Activated naive CD4-positive, alpha-beta T cell treated with anti-CD3 and anti-CD28 coated beads, Interleukin-2, amount 50 U/mL, for 24 hours (primary cell): ENCODE results near the gene ACKR4.
"Not testable (repeated sequence)": the region's sequence is repeated elsewhere in the genome, so short reads cannot be mapped to it uniquely, and the experiment has no call there.

Experiments used
- H3K27ac Mint-ChIP-seq: one replicate; pipeline ENCODE4 v1.8.0; 2021; ENCODE audit warnings: mild to moderate bottlenecking, mixed read lengths
- H3K27me3 Mint-ChIP-seq: one replicate; pipeline ENCODE4 v1.8.0; 2021; ENCODE audit warnings: mixed read lengths
- H3K36me3 Mint-ChIP-seq: one replicate; pipeline ENCODE4 v1.8.0; 2021; ENCODE audit warnings: mixed read lengths
- H3K4me1 Mint-ChIP-seq: one replicate; pipeline ENCODE4 v1.8.0; 2021; ENCODE audit warnings: mixed read lengths
- H3K4me3 Mint-ChIP-seq: one replicate; pipeline ENCODE4 v1.8.0; 2021; ENCODE audit warnings: mild to moderate bottlenecking, mixed read lengths
- H3K9me3 Mint-ChIP-seq: one replicate; pipeline ENCODE4 v1.8.0; 2021; ENCODE audit warnings: mixed read lengths

The ACKR4 gene

DNA sequence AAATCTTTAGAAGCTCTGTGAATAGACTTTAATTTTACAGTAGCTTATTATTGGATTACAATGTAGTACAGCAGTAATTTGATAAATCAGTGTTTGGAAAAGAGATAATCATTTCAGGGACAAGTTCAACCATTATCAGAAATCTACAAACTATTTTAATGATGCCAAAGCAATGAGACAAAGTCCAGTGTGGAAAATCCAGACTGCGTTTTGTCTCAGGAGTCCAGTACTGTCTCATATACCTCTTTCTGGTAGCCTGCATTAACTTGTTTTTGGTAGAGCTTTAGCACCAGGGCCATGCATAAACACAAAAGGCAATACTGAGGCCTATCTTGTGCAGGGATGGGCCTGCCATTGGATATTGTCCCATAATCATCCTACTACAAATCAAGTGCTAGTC lies 19.7 kb downstream of the ACKR4 start:
- Mint-ChIP-seq H3K27me3 (no peaks in the 10 kb centered on the region), H3K4me3 (no peak overlapping the region), H3K36me3 (peaks cover 42% of the 10 kb centered on the region), H3K27ac (no peak overlapping the region), H3K4me1 (peaks cover 7% of the 10 kb centered on the region), H3K9me3 (no peaks in the 10 kb centered on the region)

DNA sequence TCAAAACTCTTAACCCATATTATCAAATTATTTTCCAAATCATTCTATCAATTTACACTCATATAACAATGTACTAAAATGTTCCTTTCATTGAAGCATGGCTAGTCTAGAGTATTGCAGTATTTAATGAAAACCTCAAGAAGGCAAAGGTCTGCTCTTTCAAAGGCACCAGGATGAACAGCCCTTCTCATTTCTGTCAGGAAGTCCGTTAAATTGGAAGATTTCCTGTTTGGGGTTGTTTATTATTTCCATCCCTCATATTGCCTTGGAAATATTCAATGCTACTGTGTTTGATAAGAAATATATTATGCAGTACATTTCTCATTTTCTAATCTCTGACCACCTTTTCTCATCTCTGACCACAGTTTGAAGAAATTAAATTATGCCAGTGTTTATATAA lies 25.1 kb downstream of the ACKR4 start:
- Mint-ChIP-seq H3K36me3 (peaks cover 27% of the 10 kb centered on the region), H3K27ac (no peak overlapping the region), H3K4me1 (peaks cover 14% of the 10 kb centered on the region), H3K27me3 (no peaks in the 10 kb centered on the region), H3K9me3 (no peaks in the 10 kb centered on the region), H3K4me3 (no peak overlapping the region)

DNA sequence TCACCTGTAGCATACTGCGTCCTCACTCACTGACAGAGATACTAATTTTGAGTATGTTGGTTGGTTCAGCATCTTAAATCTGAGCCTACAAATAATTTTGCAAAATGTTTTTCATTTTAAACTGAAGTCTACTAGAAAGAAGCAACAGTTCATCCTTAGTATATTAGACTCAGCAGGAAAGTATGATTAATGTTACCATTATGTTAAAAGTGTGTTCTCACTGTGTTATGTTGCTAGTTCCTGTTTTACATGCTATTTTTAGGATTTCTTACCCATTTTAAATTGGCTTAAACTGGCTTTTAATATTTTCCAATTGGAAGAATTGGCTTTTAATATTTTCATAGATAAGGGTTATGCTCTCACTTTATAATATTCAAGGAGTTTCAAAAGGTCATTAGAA lies 25.7 kb downstream of the ACKR4 start:
- no peak overlapping the region for H3K27ac Mint-ChIP-seq
- peaks cover 23% of the 10 kb centered on the region for H3K36me3 Mint-ChIP-seq
- H3K4me1 Mint-ChIP-seq = peaks cover 14% of the 10 kb centered on the region
- H3K9me3 Mint-ChIP-seq = no peaks in the 10 kb centered on the region
- H3K4me3 Mint-ChIP-seq = no peak overlapping the region
- H3K27me3 Mint-ChIP-seq = no peaks in the 10 kb centered on the region

DNA sequence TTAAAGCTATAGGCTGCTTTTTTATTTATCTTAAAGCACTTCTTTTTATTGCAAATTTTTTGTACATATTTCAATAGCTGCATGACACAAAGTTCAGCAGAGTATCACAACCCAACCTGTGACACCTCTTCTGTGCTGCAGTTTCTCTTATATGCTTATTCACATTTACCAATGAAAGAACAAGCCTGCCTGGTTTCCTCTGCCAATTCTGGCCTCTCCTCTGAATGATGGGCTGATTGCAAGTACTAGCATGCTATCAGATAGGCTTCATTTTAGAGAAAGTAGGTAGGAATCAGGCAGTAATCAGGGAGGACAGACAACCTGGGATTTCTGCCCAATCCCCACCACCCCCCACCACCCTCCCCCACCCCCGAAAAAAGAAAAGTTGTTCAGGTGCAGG lies 26.6 kb downstream of the ACKR4 start:
- Mint-ChIP-seq H3K27ac (no peak overlapping the region), H3K4me3 (no peak overlapping the region), H3K9me3 (no peaks in the 10 kb centered on the region), H3K4me1 (peaks cover 14% of the 10 kb centered on the region), H3K27me3 (no peaks in the 10 kb centered on the region), H3K36me3 (peaks cover 21% of the 10 kb centered on the region)

DNA sequence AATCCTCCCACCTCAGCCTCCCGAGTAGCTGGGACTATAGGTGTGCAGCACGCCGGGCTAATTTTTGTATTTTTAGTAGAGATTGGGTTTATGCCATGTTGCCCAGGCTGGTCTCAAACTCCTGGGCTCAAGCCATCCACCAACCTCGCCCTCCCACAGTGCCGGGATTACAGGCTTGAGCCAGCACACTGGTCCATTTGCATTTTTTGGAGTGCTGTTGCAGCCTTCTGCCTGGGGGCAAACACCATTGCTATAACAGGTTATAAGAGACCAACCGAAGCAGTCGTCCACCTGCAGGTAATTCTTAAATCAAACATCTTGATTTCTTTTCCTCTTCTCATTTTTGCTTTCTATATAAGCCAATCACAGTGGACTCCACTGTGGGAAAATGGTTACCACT lies 27.7 kb downstream of the ACKR4 start:
- Mint-ChIP-seq H3K27ac (no peak overlapping the region), H3K36me3 (peaks cover 24% of the 10 kb centered on the region), H3K4me3 (no peak overlapping the region), H3K27me3 (no peaks in the 10 kb centered on the region), H3K4me1 (peaks cover 17% of the 10 kb centered on the region), H3K9me3 (no peaks in the 10 kb centered on the region)

DNA sequence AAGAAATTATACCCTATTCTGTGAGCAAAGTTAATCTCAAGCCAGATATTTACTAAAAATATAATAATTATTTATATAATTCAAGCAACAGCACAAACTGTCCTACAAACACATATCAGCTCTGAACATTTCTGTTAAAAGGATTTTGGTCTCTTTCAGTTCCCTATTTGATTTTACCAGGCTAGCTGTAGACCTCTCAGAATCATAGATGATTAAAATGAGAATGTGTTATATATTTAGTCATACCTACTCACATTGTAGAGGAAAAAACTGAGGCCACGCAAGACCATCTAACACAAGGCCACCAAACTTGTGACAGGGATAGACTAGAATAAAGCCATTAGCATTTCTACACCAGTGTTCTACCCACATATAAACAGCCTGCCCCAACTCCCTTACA lies 28.5 kb downstream of the ACKR4 start:
- Mint-ChIP-seq H3K27ac (no peak overlapping the region), H3K27me3 (no peaks in the 10 kb centered on the region), H3K4me1 (peaks cover 22% of the 10 kb centered on the region), H3K4me3 (no peak overlapping the region), H3K36me3 (peaks cover 27% of the 10 kb centered on the region), H3K9me3 (no peaks in the 10 kb centered on the region)

DNA sequence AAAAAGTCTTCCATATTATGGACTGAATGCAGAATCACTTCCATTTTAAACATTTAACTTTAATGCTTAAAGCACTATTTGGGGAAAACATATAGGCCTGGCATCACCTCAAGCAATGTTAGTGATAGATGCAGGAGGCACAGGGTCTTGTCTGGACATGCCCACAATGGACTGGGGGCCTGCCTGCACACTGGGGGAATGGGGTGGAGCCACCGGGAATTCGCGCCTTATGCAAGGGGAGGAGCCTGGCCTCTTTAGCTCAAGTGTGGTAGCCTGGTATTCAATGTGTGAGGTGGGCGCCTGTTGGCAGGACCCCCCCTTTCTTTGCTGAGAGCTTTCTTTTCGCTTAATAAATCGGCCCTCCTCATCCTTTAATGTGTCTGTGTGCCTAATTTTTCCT lies 29.9 kb downstream of the ACKR4 start:
- no peak overlapping the region for H3K4me3 Mint-ChIP-seq
- H3K27me3 Mint-ChIP-seq = no peaks in the 10 kb centered on the region
- H3K36me3 Mint-ChIP-seq = peaks cover 19% of the 10 kb centered on the region
- H3K27ac Mint-ChIP-seq = no peak overlapping the region
- H3K9me3 Mint-ChIP-seq = no peaks in the 10 kb centered on the region
- H3K4me1 Mint-ChIP-seq = peaks cover 16% of the 10 kb centered on the region

DNA sequence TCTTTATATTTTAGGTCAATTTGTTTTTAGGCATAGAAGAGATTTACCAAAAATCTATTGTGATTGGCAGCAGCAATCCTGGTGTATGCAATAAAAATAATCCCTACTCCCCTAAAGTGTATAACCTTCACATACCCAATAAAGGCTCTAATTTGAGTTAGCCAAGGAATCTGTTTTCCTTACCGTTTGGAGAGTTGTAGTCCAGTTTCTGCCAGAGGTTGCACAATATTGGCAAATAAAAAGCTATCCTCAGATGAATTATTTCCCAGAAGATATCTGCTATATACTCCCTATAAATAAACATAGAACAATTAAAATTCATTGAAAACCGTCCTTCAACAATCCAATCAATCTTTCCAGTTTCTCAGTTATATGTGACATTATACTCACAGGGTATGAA lies 31.1 kb downstream of the ACKR4 start:
- Mint-ChIP-seq H3K9me3 (no peaks in the 10 kb centered on the region), H3K4me3 (no peak overlapping the region), H3K27ac (no peak overlapping the region), H3K27me3 (no peaks in the 10 kb centered on the region), H3K4me1 (peaks cover 12% of the 10 kb centered on the region), H3K36me3 (peaks cover 19% of the 10 kb centered on the region)

DNA sequence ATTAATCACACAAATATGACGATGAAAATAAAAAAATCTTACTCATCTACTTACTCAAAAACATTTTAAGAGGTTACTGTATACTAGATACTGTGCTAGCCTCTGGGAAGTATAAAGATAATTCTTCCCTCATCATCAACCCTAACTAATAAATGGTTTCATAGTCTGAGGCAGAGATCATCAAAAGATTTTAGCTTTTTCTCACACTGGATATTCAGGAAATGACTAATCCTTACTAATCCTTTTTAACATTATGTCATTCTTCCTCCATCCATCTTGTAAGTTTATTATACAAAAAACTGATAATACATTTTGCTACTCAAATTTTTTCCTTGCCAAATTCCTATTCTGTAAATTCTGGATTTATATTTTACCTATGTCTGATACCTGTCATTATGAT lies 32.9 kb downstream of the ACKR4 start:
- peaks cover 18% of the 10 kb centered on the region for H3K36me3 Mint-ChIP-seq
- no peaks in the 10 kb centered on the region for H3K27me3 Mint-ChIP-seq
- no peaks in the 10 kb centered on the region for H3K9me3 Mint-ChIP-seq
- no peak overlapping the region for H3K27ac Mint-ChIP-seq
- H3K4me3 Mint-ChIP-seq = no peak overlapping the region
- peaks cover 10% of the 10 kb centered on the region for H3K4me1 Mint-ChIP-seq

DNA sequence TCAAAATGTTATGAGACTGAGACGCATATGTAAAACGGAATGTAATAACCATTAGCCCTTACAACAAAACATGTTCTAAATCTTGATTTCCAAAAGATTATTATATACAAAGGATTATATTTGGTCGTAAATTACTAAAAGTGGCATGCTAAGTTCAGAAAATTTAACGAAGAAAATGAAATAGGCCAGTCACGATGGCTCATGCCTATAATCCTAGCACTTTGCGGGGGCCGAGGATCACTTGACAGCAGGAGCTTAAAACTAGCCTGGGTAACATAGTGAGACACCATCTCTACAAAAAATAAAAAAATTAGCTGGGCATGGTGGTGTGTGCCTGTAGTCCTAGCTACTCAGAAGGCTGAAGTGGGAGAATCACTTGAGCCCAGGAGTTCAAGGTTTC lies 33.5 kb downstream of the ACKR4 start:
- Mint-ChIP-seq H3K36me3 (peaks cover 18% of the 10 kb centered on the region), H3K4me1 (peaks cover 8% of the 10 kb centered on the region), H3K27me3 (no peaks in the 10 kb centered on the region), H3K27ac (no peak overlapping the region), H3K9me3 (no peaks in the 10 kb centered on the region), H3K4me3 (no peak overlapping the region)

DNA sequence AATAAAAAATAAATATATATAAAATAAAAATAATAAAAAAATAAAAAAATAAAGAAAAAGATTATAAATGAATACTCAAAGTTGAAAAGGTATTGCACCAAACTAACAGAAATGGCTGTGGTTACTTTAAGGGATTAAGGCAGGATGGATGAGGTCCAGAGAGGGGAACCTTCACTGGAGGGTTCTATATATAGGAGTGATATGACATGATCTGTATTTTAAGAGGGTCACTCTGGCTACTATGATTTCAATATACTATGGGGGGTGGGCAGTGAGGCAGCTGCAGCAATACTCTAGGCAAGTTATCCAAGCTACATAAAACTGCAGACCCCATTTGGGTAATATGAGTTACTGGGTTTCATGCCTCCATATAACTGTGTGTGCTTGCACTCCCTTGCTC lies 38.0 kb downstream of the ACKR4 start:
- H3K36me3 Mint-ChIP-seq = peaks cover 10% of the 10 kb centered on the region
- H3K27me3 Mint-ChIP-seq = no peaks in the 10 kb centered on the region
- no peak overlapping the region for H3K4me3 Mint-ChIP-seq
- H3K9me3 Mint-ChIP-seq = no peaks in the 10 kb centered on the region
- peaks cover 3% of the 10 kb centered on the region for H3K4me1 Mint-ChIP-seq
- no peak overlapping the region for H3K27ac Mint-ChIP-seq

DNA sequence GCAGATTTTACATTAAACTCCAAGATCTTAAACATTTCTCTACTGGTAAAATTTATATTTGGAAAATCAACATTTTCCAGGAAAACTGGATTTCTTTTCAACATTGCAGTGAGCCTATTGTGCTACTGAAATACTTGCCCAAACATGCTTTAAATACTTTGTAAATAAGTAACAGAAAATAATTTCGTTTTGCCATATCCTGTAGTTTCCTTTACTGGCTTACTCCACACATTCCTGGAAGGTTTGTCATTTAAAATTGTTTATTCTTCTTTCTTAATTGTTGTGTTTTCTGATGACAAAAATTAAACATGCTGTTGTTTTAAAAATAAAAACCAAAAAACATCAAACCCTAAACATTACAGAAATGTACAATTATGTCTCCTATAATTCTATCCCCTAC lies 40.5 kb downstream of the ACKR4 start:
- no peak overlapping the region for H3K27ac Mint-ChIP-seq
- H3K27me3 Mint-ChIP-seq = no peaks in the 10 kb centered on the region
- peaks cover 11% of the 10 kb centered on the region for H3K36me3 Mint-ChIP-seq
- no peaks in the 10 kb centered on the region for H3K9me3 Mint-ChIP-seq
- H3K4me3 Mint-ChIP-seq = no peak overlapping the region
- no peaks in the 10 kb centered on the region for H3K4me1 Mint-ChIP-seq

DNA sequence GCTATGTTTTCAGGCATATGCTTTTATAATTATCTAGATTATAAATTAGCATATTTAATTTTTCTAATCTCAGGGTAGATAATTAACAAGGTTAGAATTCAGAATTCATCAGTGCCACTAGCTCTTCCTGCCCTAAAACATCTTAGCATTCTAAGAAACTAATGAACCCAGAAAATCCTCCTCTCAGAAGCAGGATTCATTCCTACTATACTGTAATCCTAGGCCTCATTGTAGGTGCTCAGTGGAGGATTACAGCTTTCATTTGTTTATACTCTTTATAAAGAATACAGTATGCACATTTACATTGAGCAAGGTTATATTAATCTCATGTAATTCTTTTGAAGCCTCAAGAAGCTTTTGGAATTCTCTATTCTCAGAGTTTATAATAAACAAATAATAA lies 41.6 kb downstream of the ACKR4 start:
- Mint-ChIP-seq H3K4me1 (no peaks in the 10 kb centered on the region), H3K27me3 (no peaks in the 10 kb centered on the region), H3K36me3 (peaks cover 11% of the 10 kb centered on the region), H3K27ac (no peak overlapping the region), H3K9me3 (no peaks in the 10 kb centered on the region), H3K4me3 (no peak overlapping the region)

DNA sequence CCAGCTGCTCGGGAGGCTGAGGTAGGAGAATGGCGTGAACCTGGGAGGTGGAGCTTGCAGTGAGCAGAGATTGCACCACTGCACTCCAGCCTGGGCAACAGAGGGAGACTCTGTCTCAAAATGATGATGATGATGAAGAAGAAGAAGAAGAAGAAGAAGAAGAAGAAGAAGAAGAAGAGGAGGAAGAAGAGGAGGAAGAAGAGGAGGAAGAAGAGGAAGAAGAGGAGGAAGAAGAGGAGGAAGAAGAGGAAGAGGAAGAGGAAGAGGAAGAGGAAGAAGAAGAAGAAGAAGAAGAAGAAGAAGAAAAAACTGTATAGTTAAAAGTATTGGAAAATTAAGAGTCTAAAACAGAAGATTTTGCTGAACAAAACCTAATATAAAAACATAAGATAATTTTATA lies 44.4 kb downstream of the ACKR4 start:
- H3K27ac Mint-ChIP-seq, H3K27me3 Mint-ChIP-seq, H3K4me1 Mint-ChIP-seq, H3K36me3 Mint-ChIP-seq, H3K9me3 Mint-ChIP-seq, H3K4me3 Mint-ChIP-seq: not testable (repeated sequence)

DNA sequence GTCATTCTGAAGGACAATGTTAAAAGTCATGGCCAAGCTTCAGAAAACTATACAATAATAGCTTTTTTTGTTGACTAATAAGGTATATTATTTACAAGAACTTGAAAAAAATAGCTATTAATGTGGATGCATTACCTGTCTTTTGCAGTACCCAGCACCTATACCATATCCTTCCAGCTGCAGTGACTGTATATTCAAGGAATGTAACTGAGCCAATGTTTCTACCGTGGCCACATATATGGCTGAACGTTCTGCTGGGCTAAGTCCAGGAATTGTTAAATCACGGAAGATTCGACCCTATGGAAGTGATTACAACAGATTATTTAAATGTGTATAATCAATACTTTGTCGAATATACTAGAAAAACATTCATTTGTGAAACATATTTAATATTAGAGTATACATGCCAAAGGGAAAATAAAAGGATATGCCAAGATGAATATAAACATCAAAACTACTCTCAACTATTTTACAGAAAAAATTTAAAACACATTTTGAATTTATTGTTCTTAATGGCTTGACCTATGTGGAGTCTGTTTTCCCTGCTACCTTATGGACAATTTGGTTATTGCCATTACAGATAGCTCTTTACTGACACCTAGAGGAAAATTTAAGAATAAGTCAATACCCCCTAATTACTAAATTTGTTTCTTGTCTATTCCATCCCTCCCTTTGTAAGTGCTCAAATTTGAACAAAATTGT lies 44.9 kb downstream of the ACKR4 start:
- Mint-ChIP-seq H3K36me3 (peaks cover 6% of the 10 kb centered on the region), H3K27me3 (no peaks in the 10 kb centered on the region), H3K4me1 (peaks cover 7% of the 10 kb centered on the region), H3K27ac (no peak overlapping the region), H3K4me3 (no peak overlapping the region), H3K9me3 (no peaks in the 10 kb centered on the region)

DNA sequence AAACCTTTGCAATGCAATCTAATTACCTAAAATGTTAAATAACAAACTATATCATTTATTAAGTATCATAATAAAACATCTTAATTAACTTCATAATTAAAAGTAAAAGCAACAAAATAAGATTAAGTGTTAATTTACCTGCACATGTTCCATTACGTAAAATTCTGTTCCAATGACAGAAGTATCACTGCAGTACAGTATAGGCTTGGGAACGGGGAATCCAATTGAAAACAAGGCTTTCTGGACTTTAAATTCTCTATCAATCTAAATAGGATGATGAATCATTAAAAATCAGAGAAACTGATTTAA lies 45.4 kb downstream of the ACKR4 start:
- Mint-ChIP-seq H3K27me3 (no peaks in the 10 kb centered on the region), H3K36me3 (peaks cover 6% of the 10 kb centered on the region)

DNA sequence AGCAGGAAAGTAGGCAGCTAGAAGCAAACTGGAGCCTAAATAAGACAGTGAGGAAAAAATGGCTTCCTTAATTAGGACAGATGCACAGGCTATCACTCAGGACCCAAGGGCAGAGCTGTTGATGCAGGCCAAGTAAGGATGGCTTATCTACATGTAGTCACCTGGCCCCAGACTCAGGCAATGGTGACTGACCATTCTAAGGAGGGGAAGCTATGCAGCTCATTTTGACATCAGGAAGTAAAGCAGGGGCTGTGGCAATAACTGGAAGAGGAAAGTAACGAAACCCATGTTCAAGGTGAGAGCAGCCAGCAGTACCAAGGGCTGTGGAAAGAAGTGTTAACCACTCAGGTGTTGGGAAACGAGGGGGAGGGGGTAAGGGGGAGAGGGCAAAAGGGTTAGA lies 46.3 kb downstream of the ACKR4 start:
- no peaks in the 10 kb centered on the region for H3K27me3 Mint-ChIP-seq
- peaks cover 7% of the 10 kb centered on the region for H3K4me1 Mint-ChIP-seq
- H3K36me3 Mint-ChIP-seq = peaks cover 6% of the 10 kb centered on the region
- H3K27ac Mint-ChIP-seq = no peak overlapping the region
- no peak overlapping the region for H3K4me3 Mint-ChIP-seq
- no peaks in the 10 kb centered on the region for H3K9me3 Mint-ChIP-seq

More for the DNA sequence above, 45.4 kb downstream of the ACKR4 start:
- no peak overlapping the region for H3K4me3 Mint-ChIP-seq
- peaks cover 7% of the 10 kb centered on the region for H3K4me1 Mint-ChIP-seq
- H3K9me3 Mint-ChIP-seq = no peaks in the 10 kb centered on the region
- H3K27ac Mint-ChIP-seq = no peak overlapping the region
